GM12892 (cell line): ENCODE data around the gene BRD9.
"Not testable (repeated sequence)": the region's sequence is repeated elsewhere in the genome, so short reads cannot be mapped to it uniquely, and the experiment has no call there.

ENCODE experiments used
- POLR2A ChIP-seq: IDR thresholded peaks from 2 replicates; pipeline ENCODE4 v1.6.1; 2011; ENCODE audit warnings: low read depth, low read length, control low read depth
- POLR2AphosphoS5 ChIP-seq: IDR thresholded peaks from 2 replicates; pipeline ENCODE4 v1.6.1; 2011; ENCODE audit warnings: low read depth, low read length, control low read depth
- TAF1 ChIP-seq: IDR thresholded peaks from 2 replicates; pipeline ENCODE4 v1.6.1; 2011; ENCODE audit warnings: low read depth, mild to moderate bottlenecking, control low read depth, low read length, borderline replicate concordance

GRCh38 chr5:933951-934350 lies 41.4 kb upstream of the BRD9 start:
- TF ChIP-seq TAF1, POLR2AphosphoS5, POLR2A: not testable (repeated sequence)
